HG03432 (cell line): ENCODE measurements around the gene SMPDL3B.

Experiments
- ATAC-seq: cut with Tn5 transposase; IDR thresholded peaks from one replicate; pipeline ENCODE4 v1.9.1; 2021; ENCODE audit warnings: mild to moderate bottlenecking, moderate library complexity; ENCODE audit not compliant: unreplicated experiment

The SMPDL3B gene, protein sequence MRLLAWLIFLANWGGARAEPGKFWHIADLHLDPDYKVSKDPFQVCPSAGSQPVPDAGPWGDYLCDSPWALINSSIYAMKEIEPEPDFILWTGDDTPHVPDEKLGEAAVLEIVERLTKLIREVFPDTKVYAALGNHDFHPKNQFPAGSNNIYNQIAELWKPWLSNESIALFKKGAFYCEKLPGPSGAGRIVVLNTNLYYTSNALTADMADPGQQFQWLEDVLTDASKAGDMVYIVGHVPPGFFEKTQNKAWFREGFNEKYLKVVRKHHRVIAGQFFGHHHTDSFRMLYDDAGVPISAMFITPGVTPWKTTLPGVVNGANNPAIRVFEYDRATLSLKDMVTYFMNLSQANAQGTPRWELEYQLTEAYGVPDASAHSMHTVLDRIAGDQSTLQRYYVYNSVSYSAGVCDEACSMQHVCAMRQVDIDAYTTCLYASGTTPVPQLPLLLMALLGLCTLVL

GRCh38 chr1:27934818-27935549 lies at the start of gene SMPDL3B:
Gene SMPDL3B (plus strand): TSS chr1:27935000. CDS start chr1:27935184, 184 bp downstream.
- ATAC-seq: no peak

GRCh38 chr1:27885114-27885528 lies 49.7 kb upstream of the SMPDL3B start:
- ATAC-seq: no peak

GRCh38 chr1:27885621-27886352 lies 49.0 kb upstream of the SMPDL3B start:
- no peak for ATAC-seq

DNA sequence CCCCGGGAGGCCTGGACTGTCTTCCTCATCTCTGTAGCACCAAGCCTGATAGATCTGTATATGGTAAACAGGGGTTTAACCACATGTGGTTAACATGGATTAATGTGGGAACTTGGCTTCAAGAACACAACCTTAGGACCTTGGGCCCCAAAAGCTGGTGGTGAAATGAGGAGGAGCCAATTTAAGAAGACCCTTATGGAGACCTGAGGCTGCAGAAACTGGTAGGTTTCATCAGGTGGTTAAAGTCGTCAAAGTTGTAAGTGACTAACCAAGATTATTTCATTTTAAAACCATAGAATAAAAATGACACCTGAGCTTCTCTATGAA lies 48.5 kb upstream of the SMPDL3B start:
- ATAC-seq: no peak

DNA sequence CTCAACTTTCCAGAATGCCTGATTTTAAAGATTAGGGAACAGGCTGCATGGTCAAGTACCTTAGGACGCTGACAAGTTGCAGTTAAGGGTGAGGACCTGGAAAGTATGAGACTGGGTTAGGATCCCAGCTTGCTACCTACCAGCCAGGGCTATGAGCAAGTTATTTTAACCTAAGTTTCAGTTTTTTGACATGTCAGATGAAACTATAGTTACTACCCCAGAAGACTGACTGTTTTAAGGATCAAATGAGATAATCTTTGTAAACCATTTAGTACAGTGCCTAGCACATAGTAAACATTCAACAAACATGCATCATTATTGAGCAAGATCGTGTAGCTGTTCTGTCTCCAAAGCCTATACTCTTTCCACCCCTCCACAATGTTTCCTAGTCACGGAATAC lies 48.1 kb upstream of the SMPDL3B start:
- ATAC-seq: no peak

- no peak for ATAC-seq
Measured at GRCh38 chr1:27887215-27888021, 47.4 kb upstream of the SMPDL3B start.

DNA sequence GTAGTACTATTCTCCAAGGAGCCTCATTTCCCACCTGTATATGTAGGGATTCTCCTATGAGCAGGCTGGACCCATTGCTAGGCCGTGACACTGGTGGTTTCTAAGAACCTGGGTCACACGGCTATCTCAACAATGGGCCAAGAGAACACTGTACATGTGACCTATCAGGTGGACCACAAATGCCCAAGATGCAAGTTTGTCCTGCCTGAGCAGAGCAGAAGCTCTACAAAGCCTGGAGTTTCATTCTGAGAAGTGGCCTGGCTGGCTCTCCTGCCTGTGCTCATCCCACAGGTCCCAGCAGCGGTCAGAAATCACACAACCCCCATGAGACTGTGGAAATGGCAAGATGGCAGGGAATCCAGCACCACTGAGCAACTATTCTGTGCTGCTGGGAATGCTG lies 45.3 kb upstream of the SMPDL3B start:
- no peak for ATAC-seq

GRCh38 chr1:27891196-27891889 lies 43.5 kb upstream of the SMPDL3B start:
- no peak for ATAC-seq

DNA sequence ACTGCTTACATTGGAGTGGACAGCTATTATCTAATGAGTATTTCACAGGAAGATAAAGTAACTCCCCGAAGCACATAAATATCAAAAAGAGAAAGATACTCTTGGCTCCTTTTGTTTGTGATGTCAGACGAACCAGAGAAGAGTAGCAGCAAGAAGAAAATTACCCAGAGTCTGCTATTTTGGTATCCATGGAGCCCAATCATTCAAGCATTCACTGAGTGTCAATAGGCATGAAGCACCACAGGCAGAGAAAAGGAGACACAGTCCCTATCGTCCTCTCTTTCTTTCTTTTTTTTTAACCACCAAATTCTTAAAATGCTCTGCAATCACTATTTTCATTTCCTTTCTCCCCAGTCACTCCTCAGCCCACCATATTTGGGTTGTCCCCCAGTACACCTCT lies 40.3 kb upstream of the SMPDL3B start:
- ATAC-seq: no peak

DNA sequence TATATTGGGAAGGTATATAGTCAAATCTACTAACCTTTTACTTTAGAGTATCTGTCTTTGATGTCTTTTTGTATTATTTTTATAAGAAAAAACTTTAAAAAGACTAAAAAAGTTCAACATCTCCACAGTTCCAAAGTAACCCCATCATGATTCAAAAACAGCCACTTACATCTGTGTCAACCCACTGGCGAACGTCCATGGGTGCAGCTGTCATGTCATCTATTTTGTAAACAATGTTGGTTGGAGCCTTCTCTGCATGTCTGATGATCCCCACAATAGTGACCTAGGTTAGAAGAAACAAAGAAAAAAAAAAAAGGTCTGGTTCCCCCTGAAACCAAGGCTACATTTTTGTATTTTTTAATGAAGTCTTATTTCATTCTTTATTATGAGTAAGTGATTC lies 28.0 kb upstream of the SMPDL3B start:
- ATAC-seq: no peak

GRCh38 chr1:27912429-27912828 lies 22.4 kb upstream of the SMPDL3B start:
- ATAC-seq: no peak

DNA sequence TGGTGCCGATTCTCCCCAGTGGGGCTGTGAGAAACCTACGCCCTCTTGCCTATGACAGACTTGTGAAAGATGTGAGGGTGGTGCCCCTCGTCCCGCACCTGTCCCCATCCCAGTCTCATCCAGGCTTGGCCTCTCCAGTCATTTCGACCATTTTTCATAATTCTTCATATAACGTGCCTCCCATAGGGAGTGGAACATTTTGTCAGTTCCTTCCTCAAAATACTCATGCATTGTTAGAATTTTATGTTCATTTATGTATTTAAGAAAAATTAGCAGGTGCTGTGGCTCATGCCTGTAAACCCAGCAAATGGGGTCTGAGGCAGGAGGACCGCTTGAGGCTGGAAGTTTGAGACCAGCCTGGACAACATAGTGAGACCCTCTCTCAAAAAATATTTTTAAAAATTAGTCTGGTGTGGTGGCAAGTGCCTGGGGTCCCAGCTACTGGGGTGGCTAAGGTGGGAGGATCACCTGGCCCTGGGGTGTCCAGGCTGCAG lies 19.7 kb upstream of the SMPDL3B start:
- ATAC-seq: peak; percentile 1

GRCh38 chr1:27922272-27922671 lies 12.5 kb upstream of the SMPDL3B start:
- ATAC-seq: no peak

DNA sequence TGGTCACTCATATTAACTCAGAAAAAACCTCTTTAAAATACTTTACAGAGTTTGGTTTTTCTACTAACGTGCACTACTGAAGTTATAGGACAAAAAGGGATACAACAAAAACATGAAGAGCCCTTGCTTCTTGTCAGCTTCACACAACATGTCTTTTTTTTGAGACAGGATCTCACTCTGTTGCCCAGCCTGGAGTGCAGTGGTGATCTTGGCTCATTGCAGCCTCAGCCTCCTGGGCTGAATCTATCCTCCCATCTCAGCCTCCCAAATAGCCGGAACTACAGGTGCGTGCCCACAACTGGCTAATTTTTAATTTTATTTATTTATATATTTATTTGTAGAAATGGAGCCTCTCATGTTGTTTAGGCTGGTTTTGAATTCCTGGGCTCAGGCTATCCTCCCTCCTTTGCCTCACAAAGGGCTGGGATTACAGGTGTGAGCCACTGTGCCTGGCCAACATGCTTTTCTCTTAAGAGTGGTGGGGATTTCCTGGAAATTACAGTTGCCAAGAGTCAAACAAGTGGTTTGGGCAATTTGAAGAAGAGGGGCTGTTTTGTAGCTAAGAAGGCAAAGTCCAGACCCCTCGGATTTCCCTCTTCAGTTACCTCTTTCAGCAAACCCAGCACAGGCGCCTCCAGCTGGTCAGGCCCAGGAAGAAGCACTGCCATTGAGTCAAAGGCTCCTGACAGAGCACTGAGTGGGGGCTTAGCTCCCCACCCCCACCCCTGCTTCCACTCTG lies 6.4 kb upstream of the SMPDL3B start:
- ATAC-seq: no peak

- ATAC-seq: no peak
Measured at GRCh38 chr1:27931184-27931583, 3.6 kb upstream of the SMPDL3B start.

DNA sequence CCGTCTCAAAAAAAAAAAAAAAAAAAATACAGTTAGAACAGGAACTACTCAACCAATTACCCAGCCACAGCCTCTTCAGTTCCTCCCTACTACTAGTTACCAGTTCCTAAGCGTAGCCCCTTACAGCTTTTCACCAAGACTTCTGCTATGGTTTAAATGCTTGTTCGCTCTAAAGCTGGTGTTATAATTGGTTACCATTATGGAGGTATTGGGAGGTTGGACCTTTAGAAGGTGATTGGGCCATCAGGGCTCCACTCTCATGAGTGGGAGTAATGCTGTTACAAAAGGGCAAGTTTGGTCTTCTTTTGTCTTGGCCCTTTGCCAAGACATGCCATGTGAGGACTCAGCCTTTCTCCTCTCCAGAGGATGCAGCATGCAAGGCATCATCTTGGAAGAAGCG lies 3.0 kb upstream of the SMPDL3B start:
- ATAC-seq: no peak

- no peak for ATAC-seq
Measured at GRCh38 chr1:27935721-27936120, 921 bp downstream of the SMPDL3B start.

DNA sequence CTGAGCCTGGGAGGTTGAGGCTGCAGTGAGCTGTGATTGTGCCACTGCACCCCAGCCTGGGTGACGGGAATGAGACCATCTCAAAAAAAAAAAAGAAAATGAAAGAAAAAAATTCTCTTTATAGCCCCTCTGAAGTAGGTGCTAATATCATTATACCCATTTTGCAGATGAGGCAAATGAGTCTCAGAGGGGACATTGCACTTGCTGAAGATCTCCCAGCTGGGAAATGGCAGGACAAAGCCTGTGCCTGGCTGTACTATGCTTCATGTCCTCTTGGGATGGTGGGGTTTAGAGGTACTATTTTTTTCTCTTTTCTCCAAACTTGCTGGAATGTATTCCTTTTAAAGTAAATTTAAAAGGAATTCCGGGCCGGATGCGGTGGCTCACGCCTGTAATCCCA lies 1.6 kb downstream of the SMPDL3B start:
- ATAC-seq: no peak

DNA sequence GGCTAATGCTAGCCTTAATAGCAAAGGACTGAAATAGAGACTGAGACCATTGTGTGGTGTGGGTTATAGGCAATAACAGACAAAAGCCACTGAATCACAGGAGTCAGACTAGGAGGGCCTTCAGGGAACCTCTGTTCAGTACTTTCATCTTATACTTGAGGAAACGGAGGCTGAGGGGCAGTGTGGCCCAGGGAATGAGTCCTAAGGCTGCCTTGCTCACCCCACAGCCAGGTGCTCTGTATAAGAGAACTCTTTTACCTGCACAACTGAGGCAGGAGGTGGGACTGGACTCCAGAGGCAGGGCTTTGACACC lies 2.7 kb downstream of the SMPDL3B start:
- no peak for ATAC-seq

DNA sequence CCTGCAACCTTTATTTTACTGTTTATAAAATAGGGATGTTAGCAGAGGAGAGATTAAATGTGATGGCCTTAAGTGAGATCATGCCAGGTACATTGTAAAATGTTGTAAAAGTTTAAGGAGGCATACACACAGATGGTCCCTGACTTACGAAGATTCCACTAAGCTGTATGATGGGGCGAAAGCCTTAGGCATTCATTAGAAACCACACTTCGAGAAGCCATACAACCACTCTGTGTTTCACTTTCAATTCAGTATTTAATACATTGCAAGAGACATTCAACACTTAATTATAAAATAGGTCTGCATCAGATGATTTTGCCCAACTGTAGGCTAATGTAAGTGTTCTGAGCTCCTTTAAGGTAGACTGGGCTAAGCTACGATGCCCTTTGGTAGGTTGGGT lies 3.7 kb downstream of the SMPDL3B start:
- no peak for ATAC-seq
